C4-2B (cell line): ENCODE measurements around the gene RMI2.

ENCODE experiments used
- ZFX ChIP-seq: fragments of 450-650 bp; IDR thresholded peaks from 2 replicates; pipeline ENCODE4 v1.6.1; 2017
- TF ChIP-seq, protein P1 (sequence below): fragments of 450-650 bp; conservative IDR thresholded peaks from 2 replicates; pipeline ENCODE4 v1.5.1; 2017; ENCODE audit warnings: mild to moderate bottlenecking

DNA sequence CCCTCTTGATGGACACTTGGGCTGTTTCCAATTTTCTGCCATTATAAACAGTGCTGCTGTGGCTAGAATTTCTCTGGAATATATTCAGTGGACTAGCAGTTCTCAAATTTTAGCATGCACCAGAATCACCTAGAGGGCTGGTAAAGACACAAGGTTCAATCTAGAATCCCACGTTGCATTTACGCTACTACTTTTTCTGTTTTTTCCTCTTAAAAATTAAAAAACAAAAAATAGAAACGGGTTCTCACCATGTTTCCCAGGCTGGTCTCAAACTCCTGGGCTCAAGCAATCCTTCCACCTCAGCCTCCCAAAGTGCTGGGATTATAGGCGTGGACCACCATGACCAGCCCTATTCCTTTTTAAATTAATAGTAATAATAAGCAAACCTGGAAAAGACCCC, 49.6 kb upstream of the RMI2 start:
- TF ChIP-seq, protein P1, sequence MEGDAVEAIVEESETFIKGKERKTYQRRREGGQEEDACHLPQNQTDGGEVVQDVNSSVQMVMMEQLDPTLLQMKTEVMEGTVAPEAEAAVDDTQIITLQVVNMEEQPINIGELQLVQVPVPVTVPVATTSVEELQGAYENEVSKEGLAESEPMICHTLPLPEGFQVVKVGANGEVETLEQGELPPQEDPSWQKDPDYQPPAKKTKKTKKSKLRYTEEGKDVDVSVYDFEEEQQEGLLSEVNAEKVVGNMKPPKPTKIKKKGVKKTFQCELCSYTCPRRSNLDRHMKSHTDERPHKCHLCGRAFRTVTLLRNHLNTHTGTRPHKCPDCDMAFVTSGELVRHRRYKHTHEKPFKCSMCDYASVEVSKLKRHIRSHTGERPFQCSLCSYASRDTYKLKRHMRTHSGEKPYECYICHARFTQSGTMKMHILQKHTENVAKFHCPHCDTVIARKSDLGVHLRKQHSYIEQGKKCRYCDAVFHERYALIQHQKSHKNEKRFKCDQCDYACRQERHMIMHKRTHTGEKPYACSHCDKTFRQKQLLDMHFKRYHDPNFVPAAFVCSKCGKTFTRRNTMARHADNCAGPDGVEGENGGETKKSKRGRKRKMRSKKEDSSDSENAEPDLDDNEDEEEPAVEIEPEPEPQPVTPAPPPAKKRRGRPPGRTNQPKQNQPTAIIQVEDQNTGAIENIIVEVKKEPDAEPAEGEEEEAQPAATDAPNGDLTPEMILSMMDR, result no peak
- TF ChIP-seq ZFX, result no peak
